HepG2 (cell line): Measurements from ENCODE around the gene PPP1R16B. TPM values are rescaled to one million over a fixed set of nuclear protein-coding genes. Genes with fewer than 3 reads are reported as not detected.

Source experiments
- ATAC-seq: fragments of 200-7000 bp; cut with Tn5 transposase; 3 replicates; pipeline ENCODE4 v1.9.1; 2020; ENCODE audit warnings: mild to moderate bottlenecking, moderate library complexity
- BruUV-seq: library from RNA; stranded (reverse); fragments of 400-500 nt; replicated peaks from 2 replicates; lab custom pipeline; 2021; lab: Mats Ljungman, UMichigan
- CTCF ChIA-PET: fragments of 300-600 bp; formaldehyde crosslinking; extraction: SDS; loops from one replicate; lab custom pipeline; 2021; ENCODE audit warnings: low total read pairs, inconsistent platforms, low intra/inter-chr PET ratio; lab: Yijun Ruan, JAX
- POLR2A ChIA-PET: fragments of 350-600 bp; sonication (Branson Sonifier 250); formaldehyde crosslinking; loops from one replicate; lab custom pipeline; 2020; ENCODE audit warnings: antibody characterized with exemption, inconsistent platforms; lab: Yijun Ruan, JAX
- DNase-seq: peaks from one replicate; pipeline ENCODE4 v3.0.0-alpha.2; 2015; ENCODE audit warnings: low spot score
- FAIRE-seq: peaks from 3 replicates; lab custom pipeline; 2011; peaks lifted over from hg19 to GRCh38; lab: Jason Lieb, UNC
- H2AFZ ChIP-seq: one replicate; pipeline ENCODE4 v1.6.1; 2011; ENCODE audit warnings: low read length, inconsistent platforms
- H3K27ac ChIP-seq: fragments of 300-600 bp; 3 replicates; pipeline ENCODE4 v1.8.0; 2011; ENCODE audit warnings: mixed run types, mild to moderate bottlenecking, mixed read lengths, low read length, inconsistent platforms; ENCODE audit not compliant: insufficient read depth; ENCODE audit errors: extremely low read length
- H3K27me3 ChIP-seq, 2 experiments: fragments of 200-600 bp in 1 of 2; 2 replicates in 1 of 2; 3 replicates in 1 of 2; pipeline versions ENCODE4 v1.6.0 to v1.8.0; 2011; ENCODE audit warnings: low read length in 2 of 2, mild to moderate bottlenecking in 2 of 2, moderate library complexity in 2 of 2, inconsistent platforms in 1 of 2; ENCODE audit not compliant: insufficient read depth in 2 of 2, control insufficient read depth in 1 of 2
- H3K36me3 ChIP-seq, 2 experiments: fragments of 200-600 bp in 1 of 2; replicated peaks in 1 of 2; 2 replicates in 1 of 2; 3 replicates in 1 of 2; pipeline versions ENCODE4 v1.5.1 to v1.8.0; 2011; ENCODE audit warnings: low read length in 2 of 2, inconsistent platforms in 1 of 2; ENCODE audit not compliant: insufficient read depth in 2 of 2, control insufficient read depth in 1 of 2
- H3K4me1 ChIP-seq: 2 replicates; pipeline ENCODE4 v1.5.1; 2012; ENCODE audit warnings: low read length, inconsistent platforms; ENCODE audit not compliant: insufficient read depth
- H3K4me2 ChIP-seq: 2 replicates; pipeline ENCODE4 v1.6.0; 2011; ENCODE audit warnings: low read depth, low read length, inconsistent platforms
- H3K4me3 ChIP-seq, 3 experiments: fragments of 200-600 bp in 1 of 3; sonication (generic), shearing (Covaris generic) in 1 of 3; replicated peaks in 1 of 3; 2 replicates each; pipeline ENCODE4 v1.5.1; 2011 to 2016; ENCODE audit warnings: low read length in 3 of 3, inconsistent platforms in 2 of 3, low read depth in 2 of 3, mild to moderate bottlenecking in 2 of 3, control low read depth in 1 of 3, mixed read lengths in 1 of 3; ENCODE audit not compliant: insufficient read depth in 1 of 3
- H3K79me2 ChIP-seq: one replicate; pipeline ENCODE4 v1.6.1; 2011; ENCODE audit warnings: low read length, inconsistent platforms; ENCODE audit not compliant: insufficient read depth
- H3K9ac ChIP-seq: 2 replicates; pipeline ENCODE4 v1.6.0; 2011; ENCODE audit warnings: mild to moderate bottlenecking, low read depth, low read length, inconsistent platforms; ENCODE audit not compliant: insufficient read depth
- H3K9me3 ChIP-seq: 2 replicates; pipeline ENCODE4 v1.5.1; 2012; ENCODE audit warnings: mild to moderate bottlenecking, low read length
- H4K20me1 ChIP-seq: 2 replicates; pipeline ENCODE4 v1.6.0; 2011; ENCODE audit warnings: inconsistent platforms, mild to moderate bottlenecking, low read length, moderate library complexity; ENCODE audit not compliant: insufficient read depth
- ARID4A ChIP-seq: sonication (generic); formaldehyde crosslinking; IDR thresholded peaks from 2 replicates; pipeline ENCODE4 v1.5.0; 2020; ENCODE audit warnings: mild to moderate bottlenecking, missing genetic modification reagents, borderline replicate concordance
- CBX5 ChIP-seq: sonication (generic); formaldehyde crosslinking; IDR thresholded peaks from 2 replicates; pipeline ENCODE4 v1.4.0; 2020; ENCODE audit warnings: missing genetic modification reagents, borderline replicate concordance
- CERS6 ChIP-seq: sonication (generic); formaldehyde crosslinking; IDR thresholded peaks from 2 replicates; pipeline ENCODE4 v1.5.0; 2020; ENCODE audit warnings: missing genetic modification reagents
- HES4 ChIP-seq: sonication (generic); formaldehyde crosslinking; IDR thresholded peaks from 2 replicates; pipeline ENCODE4 v1.9.0; 2021; ENCODE audit warnings: mild to moderate bottlenecking, missing genetic modification reagents, borderline replicate concordance
- HNRNPLL ChIP-seq: fragments of 200-400 bp; formaldehyde crosslinking; IDR thresholded peaks from 2 replicates; pipeline ENCODE4 v1.6.1; 2017; ENCODE audit warnings: mild to moderate bottlenecking, low read depth, low read length; ENCODE audit not compliant: poor library complexity, severe bottlenecking
- KDM4B ChIP-seq: sonication (generic); formaldehyde crosslinking; IDR thresholded peaks from 2 replicates; pipeline ENCODE4 v1.4.0; 2020; ENCODE audit warnings: missing genetic modification reagents
- MAFF ChIP-seq: IDR thresholded peaks from 2 replicates; pipeline ENCODE4 v1.6.1; 2011; ENCODE audit warnings: low read depth, low read length, improper control_type of control experiment
- MEF2D ChIP-seq: sonication (generic); formaldehyde crosslinking; IDR thresholded peaks from 2 replicates; pipeline ENCODE4 v1.5.1; 2020; ENCODE audit warnings: mild to moderate bottlenecking, missing genetic modification reagents
- NONO ChIP-seq, 2 experiments: fragments of 450-650 bp in 1 of 2; sonication (generic) in 1 of 2; formaldehyde crosslinking in 1 of 2; IDR thresholded peaks in 1 of 2; conservative IDR thresholded peaks in 1 of 2; 2 replicates each; pipeline versions ENCODE4 v1.6.1 to v1.8.0; 2017 to 2022; ENCODE audit warnings: mild to moderate bottlenecking in 1 of 2, missing genetic modification reagents in 1 of 2, moderate library complexity in 1 of 2
- SMAD3 ChIP-seq: sonication (generic); formaldehyde crosslinking; IDR thresholded peaks from 2 replicates; pipeline ENCODE4 v1.4.0; 2020; ENCODE audit warnings: missing genetic modification reagents
- TARDBP ChIP-seq: sonication (generic); formaldehyde crosslinking; IDR thresholded peaks from 2 replicates; pipeline ENCODE4 v1.8.0; 2022; ENCODE audit warnings: mild to moderate bottlenecking, missing genetic modification reagents
- ZNF317 ChIP-seq: sonication (generic); formaldehyde crosslinking; IDR thresholded peaks from 2 replicates; pipeline ENCODE4 v1.5.0; 2020; ENCODE audit warnings: mild to moderate bottlenecking, missing genetic modification reagents
- ZNF333 ChIP-seq: sonication (generic); formaldehyde crosslinking; IDR thresholded peaks from 2 replicates; pipeline ENCODE4 v1.4.0; 2020; ENCODE audit warnings: mild to moderate bottlenecking, missing genetic modification reagents, borderline replicate concordance
- ZNF44 ChIP-seq: sonication (generic); formaldehyde crosslinking; IDR thresholded peaks from 2 replicates; pipeline ENCODE4 v1.5.1; 2020; ENCODE audit warnings: mild to moderate bottlenecking, missing genetic modification reagents
- ZNF709 ChIP-seq: sonication (generic); formaldehyde crosslinking; IDR thresholded peaks from 2 replicates; pipeline ENCODE4 v1.5.0; 2020; ENCODE audit warnings: mild to moderate bottlenecking, missing genetic modification reagents
- ZNF839 ChIP-seq: sonication (generic); formaldehyde crosslinking; IDR thresholded peaks from 2 replicates; pipeline ENCODE4 v1.4.0; 2020; ENCODE audit warnings: missing genetic modification reagents, mild to moderate bottlenecking, borderline replicate concordance
- ZNF879 ChIP-seq: sonication (generic); formaldehyde crosslinking; IDR thresholded peaks from 2 replicates; pipeline ENCODE4 v1.8.1; 2023; ENCODE audit warnings: missing genetic modification reagents
- WGBS: methylation state at CpG from one replicate; pipeline ENCODE4 v1.1.6; 2017; ENCODE audit warnings: low lambda C conversion rate; 5-methylcytosine and 5-hydroxymethylcytosine counted together
- in situ Hi-C: cut with HindIII; loops from 2 replicates; pipeline ENCODE4 v1.10.0; 2017; ENCODE audit warnings: low pct_unique_long_range_greater_than_20kb; ENCODE audit not compliant: extremely low pct_ligation_motif_present
- intact Hi-C: fragments of 100-400 bp; cut with micrococcal nuclease; formaldehyde crosslinking; loops from one replicate; pipeline ENCODE4 v1.10.0; 2022; ENCODE audit not compliant: unreplicated experiment
- polyA plus RNA-seq, 8 experiments: library from polyadenylated mRNA; depleted of rRNA in 3 of 8; stranded (reverse) in 7 of 8; unstranded in 1 of 8; fragments of >200 nt; fragmentation: Illumina TruSeq in 4 of 8; extraction: Trizol in 4 of 8; gene quantifications; 2 replicates each; pipeline versions ENCODE4 v1.2.1 to v1.2.3, GENCODE V29; 2011 to 2016; ENCODE audit warnings: low read depth in 4 of 8, missing spikeins in 1 of 8, mixed read lengths in 1 of 8; ENCODE audit not compliant: insufficient read depth in 1 of 8
- total RNA-seq, 5 experiments: library from RNA; depleted of rRNA; stranded (reverse); fragments of >200 nt; fragmentation: Illumina TruSeq; extraction: Trizol; gene quantifications; 2 replicates each; pipeline ENCODE4 v1.2.3, GENCODE V29; 2016; ENCODE audit warnings: low read depth in 1 of 5

PPP1R16B gene
- total and polyA plus RNA-seq, 2 of the 13 experiments (the other 11 are each of a cell fraction or from before 2014, with no cell fraction given), result 0.02 to 0.11 TPM

- Histone ChIP-seq H3K4me2 (peak overlapping the region; percentile 78), H3K9ac (no peak overlapping the region), H3K27me3 (peaks cover 8 to 18% of the 10 kb centered on the region in 2 experiments; a peak in 4 of 5 replicates), H3K9me3 (no peaks in the 10 kb centered on the region), H2AFZ (no peak overlapping the region), H3K4me1 (peaks cover 10% of the 10 kb centered on the region), H3K79me2 (no peaks in the 10 kb centered on the region), H3K36me3 (no peaks in the 10 kb centered on the region), H4K20me1 (no peaks in the 10 kb centered on the region), H3K27ac (no peak overlapping the region), H3K4me3 (no peak overlapping the region)
- ATAC-seq (no peak), DNase-seq (no peak), FAIRE-seq (no peak)
- POLR2A ChIA-PET, result interaction anchor here (1.0 to 1.2 kb wide), 2 partner anchors 18 to 67 kb away, joined by 3 to 4 read pairs; partner anchors contain the start of gene DHX35
- intact Hi-C loops (loop anchor here (10.0 kb wide), 1 partner anchor 101 kb away; no protein-coding TSS in a partner anchor), in situ Hi-C loops (no loop called here)
- CTCF ChIA-PET, result interaction anchor here (1.1 to 2.0 kb wide), 2 partner anchors 18 to 31 kb away, joined by 3 to 9 read pairs; partner anchors contain the start of gene FAM83D
- no TSS peak for BruUV-seq
- 45% methylated on average over 9 of the region's 9 CpGs for WGBS
- TF ChIP-seq ZNF839 (CRISPR knock-in tag), result no peak
- no peak for TF ChIP-seq ZNF879 (CRISPR knock-in tag)
- TF ChIP-seq ZNF709 (CRISPR knock-in tag), result no peak
- no peak for TF ChIP-seq CERS6 (CRISPR knock-in tag)
- no peak for TF ChIP-seq ARID4A
- no peak for TF ChIP-seq HNRNPLL
- TF ChIP-seq TARDBP, result no peak
- no peak for TF ChIP-seq CBX5 (CRISPR knock-in tag)
- 0 out of 2 replicates have a peak, but pooled peaks have one; percentile 39 for TF ChIP-seq HES4 (CRISPR knock-in tag)
- no peak for TF ChIP-seq ZNF317 (CRISPR knock-in tag)
- 0 out of 2 replicates have a peak, but pooled peaks have one; percentile 44 for TF ChIP-seq MAFF
- TF ChIP-seq KDM4B, result no peak
- no peak for TF ChIP-seq ZNF333 (CRISPR knock-in tag)
- TF ChIP-seq MEF2D, result no peak
- TF ChIP-seq NONO (IDR thresholded peaks at IDR 0.05), result no peak
- TF ChIP-seq NONO (CRISPR knock-in tag; conservative IDR thresholded peaks at IDR 0.05), result no peak
- TF ChIP-seq ZNF44 (CRISPR knock-in tag), result no peak
- TF ChIP-seq SMAD3 (CRISPR knock-in tag), result no peak
These were observed 89.8 kb downstream of the PPP1R16B start for GRCh38 chr20:38895098-38895949.
